HEK293 (cell line): ENCODE data around the gene RNASEH2B.

ENCODE experiments used
- CTCF ChIP-seq: fragments of 450-650 bp; formaldehyde crosslinking; IDR thresholded peaks from 2 replicates; pipeline ENCODE4 v1.5.1; 2016; ENCODE audit warnings: missing biosample characterization, missing genetic modification characterization
- KLF1 ChIP-seq: fragments of 450-650 bp; formaldehyde crosslinking; IDR thresholded peaks from 2 replicates; pipeline ENCODE4 v1.5.1; 2016; ENCODE audit warnings: missing biosample characterization, missing genetic modification characterization
- REST ChIP-seq: fragments of 450-650 bp; formaldehyde crosslinking; IDR thresholded peaks from 2 replicates; pipeline ENCODE4 v1.5.1; 2016; ENCODE audit warnings: missing biosample characterization, missing genetic modification characterization
- ZNF174 ChIP-seq: fragments of 450-650 bp; formaldehyde crosslinking; IDR thresholded peaks from 2 replicates; pipeline ENCODE4 v1.5.0; 2017; ENCODE audit warnings: missing biosample characterization, mild to moderate bottlenecking, missing genetic modification characterization
- ZNF830 ChIP-seq: fragments of 450-650 bp; IDR thresholded peaks from 2 replicates; pipeline ENCODE4 v1.5.0; 2018; ENCODE audit warnings: missing biosample characterization, missing genetic modification characterization, low read depth, mild to moderate bottlenecking, moderate library complexity
- TF ChIP-seq, protein P1 (sequence below): fragments of 450-650 bp; formaldehyde crosslinking; IDR thresholded peaks from 2 replicates; pipeline ENCODE4 v1.5.1; 2017; ENCODE audit warnings: missing biosample characterization, missing genetic modification characterization

DNA sequence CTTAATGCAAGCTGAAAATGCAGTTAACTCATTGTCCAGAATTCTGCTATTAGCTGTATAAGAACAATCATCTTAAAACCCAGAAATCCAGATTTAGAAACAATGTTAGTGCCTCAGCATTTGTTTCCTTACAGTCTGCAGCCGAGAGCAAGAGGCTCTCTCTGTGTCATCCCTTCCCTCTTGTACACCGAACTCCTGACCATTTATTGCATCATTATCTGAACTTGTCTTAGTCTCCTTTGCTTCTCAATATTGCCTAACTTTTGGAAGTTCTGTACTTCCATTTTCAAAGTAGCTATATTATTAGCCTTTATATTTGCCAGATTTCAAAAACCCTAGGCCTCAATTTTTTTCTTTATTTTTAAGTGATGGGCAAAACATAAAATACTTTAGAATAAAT is 27.1 kb downstream of the RNASEH2B start:
- TF ChIP-seq CTCF (no peak), ZNF830 (no peak), ZNF174 (tag by site-specific recombination) (no peak), REST (tag by site-specific recombination) (no peak), KLF1 (tag by site-specific recombination) (no peak)
- TF ChIP-seq, protein P1, sequence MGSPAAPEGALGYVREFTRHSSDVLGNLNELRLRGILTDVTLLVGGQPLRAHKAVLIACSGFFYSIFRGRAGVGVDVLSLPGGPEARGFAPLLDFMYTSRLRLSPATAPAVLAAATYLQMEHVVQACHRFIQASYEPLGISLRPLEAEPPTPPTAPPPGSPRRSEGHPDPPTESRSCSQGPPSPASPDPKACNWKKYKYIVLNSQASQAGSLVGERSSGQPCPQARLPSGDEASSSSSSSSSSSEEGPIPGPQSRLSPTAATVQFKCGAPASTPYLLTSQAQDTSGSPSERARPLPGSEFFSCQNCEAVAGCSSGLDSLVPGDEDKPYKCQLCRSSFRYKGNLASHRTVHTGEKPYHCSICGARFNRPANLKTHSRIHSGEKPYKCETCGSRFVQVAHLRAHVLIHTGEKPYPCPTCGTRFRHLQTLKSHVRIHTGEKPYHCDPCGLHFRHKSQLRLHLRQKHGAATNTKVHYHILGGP, result no peak
